ENCODE results near the gene POLE.

POLE gene

GRCh38 chr12:132675757-132676432 is 11.2 kb downstream of the POLE start:
- DNase-seq (ENCODE audit: low spot score) = no peak

GRCh38 chr12:132674561-132674960 is 12.6 kb downstream of the POLE start:
- DNase-seq (ENCODE audit: low spot score) = no peak

GRCh38 chr12:132673288-132674179 is 13.6 kb downstream of the POLE start:
- DNase-seq (ENCODE audit: low spot score) = no peak

- DNase-seq (ENCODE audit: low spot score) = no peak
These were observed 14.5 kb downstream of the POLE start for GRCh38 chr12:132672678-132673077.

GRCh38 chr12:132672116-132672515 is 15.0 kb downstream of the POLE start:
- DNase-seq (ENCODE audit: low spot score) = no peak

GRCh38 chr12:132669166-132669879 is 17.8 kb downstream of the POLE start:
- DNase-seq (ENCODE audit: low spot score) = no peak

- DNase-seq (ENCODE audit: low spot score) = no peak
These were observed 18.7 kb downstream of the POLE start for GRCh38 chr12:132668191-132669088.

- DNase-seq (ENCODE audit: low spot score) = no peak
These were observed 21.3 kb downstream of the POLE start for GRCh38 chr12:132665794-132666193.

GRCh38 chr12:132665149-132665491 is 22.0 kb downstream of the POLE start:
- DNase-seq (ENCODE audit: low spot score) = no peak

- no peak for DNase-seq (ENCODE audit: low spot score)
These were observed 22.7 kb downstream of the POLE start for GRCh38 chr12:132664206-132665148.

GRCh38 chr12:132662901-132663755 is 24.0 kb downstream of the POLE start:
- no peak for DNase-seq (ENCODE audit: low spot score)

GRCh38 chr12:132661972-132662371 is 25.2 kb downstream of the POLE start:
- no peak for DNase-seq (ENCODE audit: low spot score)

- DNase-seq (ENCODE audit: low spot score) = no peak
These were observed 26.1 kb downstream of the POLE start for GRCh38 chr12:132660996-132661395.

- DNase-seq (ENCODE audit: low spot score) = no peak
These were observed 27.1 kb downstream of the POLE start for GRCh38 chr12:132660052-132660451.

- DNase-seq (ENCODE audit: low spot score) = no peak
These were observed 28.0 kb downstream of the POLE start for GRCh38 chr12:132659146-132659545.

- DNase-seq (ENCODE audit: low spot score) = no peak
These were observed 28.8 kb downstream of the POLE start for GRCh38 chr12:132658149-132658894.

- DNase-seq (ENCODE audit: low spot score) = no peak
These were observed 30.0 kb downstream of the POLE start for GRCh38 chr12:132657004-132657727.

- no peak for DNase-seq (ENCODE audit: low spot score)
These were observed 33.4 kb downstream of the POLE start for GRCh38 chr12:132653567-132654290.

All from D341Med (cell line).